SU-DHL-6 (cell line): ENCODE results near the gene PABPC5.

ENCODE experiments used
- H2AFZ ChIP-seq: fragments of 200-600 bp; sonication (generic); 2 replicates; pipeline ENCODE4 v1.6.1; 2014; ENCODE audit warnings: low read depth, mild to moderate bottlenecking, moderate library complexity, mixed read lengths, antibody characterized with exemption, low read length; ENCODE audit not compliant: severe bottlenecking
- H3F3A ChIP-seq: fragments of 200-600 bp; shearing (Covaris generic); 2 replicates; pipeline ENCODE4 v1.6.0; 2016; ENCODE audit warnings: antibody characterized with exemption, mild to moderate bottlenecking; ENCODE audit not compliant: insufficient read depth
- H3K27ac ChIP-seq: fragments of 200-600 bp; sonication (generic); 2 replicates; pipeline ENCODE4 v1.5.1; 2016; ENCODE audit warnings: low read depth, mild to moderate bottlenecking, low read length, moderate library complexity, mixed read lengths
- H3K27me3 ChIP-seq: fragments of 200-600 bp; sonication (generic), shearing (Covaris generic); 2 replicates; pipeline ENCODE4 v1.6.0; 2014; ENCODE audit warnings: mild to moderate bottlenecking, low read length
- H3K36me3 ChIP-seq: fragments of 200-600 bp; sonication (generic); 2 replicates; pipeline ENCODE4 v1.6.1; 2014; ENCODE audit warnings: mild to moderate bottlenecking, low read length, mixed read lengths
- H3K4me2 ChIP-seq: fragments of 300-600, 200-600 bp; shearing (Covaris generic), sonication (generic); 2 replicates; pipeline ENCODE4 v1.6.0; 2014; ENCODE audit warnings: low read length, low read depth, mild to moderate bottlenecking; ENCODE audit not compliant: poor library complexity, severe bottlenecking
- H3K4me3 ChIP-seq: fragments of 200-600 bp; sonication (generic); 2 replicates; pipeline ENCODE4 v1.5.1; 2014; ENCODE audit warnings: antibody characterized with exemption, low read length, mild to moderate bottlenecking, mixed read lengths; ENCODE audit not compliant: insufficient read depth, poor library complexity, severe bottlenecking
- H3K79me2 ChIP-seq: fragments of 200-600 bp; sonication (generic); 2 replicates; pipeline ENCODE4 v1.6.1; 2014; ENCODE audit warnings: mild to moderate bottlenecking, low read length, moderate library complexity; ENCODE audit not compliant: insufficient read depth
- H3K9ac ChIP-seq: fragments of 200-600 bp; sonication (generic); 2 replicates; pipeline ENCODE4 v1.7.0; 2014; ENCODE audit warnings: mild to moderate bottlenecking, low read length
- H3K9me2 ChIP-seq: fragments of 200-600 bp; sonication (generic); replicated peaks from 2 replicates; pipeline ENCODE4 v1.6.1; 2014; ENCODE audit warnings: low read length; ENCODE audit not compliant: insufficient read depth
- H3K9me3 ChIP-seq: fragments of 200-600 bp; sonication (generic); 2 replicates; pipeline ENCODE4 v1.6.1; 2014; ENCODE audit warnings: low read length, mixed read lengths; ENCODE audit not compliant: insufficient read depth
- H4K20me1 ChIP-seq: fragments of 200-600 bp; sonication (generic); 2 replicates; pipeline ENCODE4 v1.6.1; 2014; ENCODE audit warnings: low read depth, mild to moderate bottlenecking, antibody characterized with exemption, low read length, moderate library complexity, mixed read lengths
- EZH2phosphoT487 ChIP-seq: fragments of 200-600 bp; sonication (generic), shearing (Covaris generic); conservative IDR thresholded peaks from 2 replicates; pipeline ENCODE4 v1.6.1; 2018; ENCODE audit warnings: mild to moderate bottlenecking, antibody characterized with exemption, low read length, moderate library complexity, mixed read lengths
- TF ChIP-seq, protein P1 (sequence below): fragments of 200-600 bp; sonication (generic); IDR thresholded peaks from one replicate; pipeline ENCODE4 v1.5.1; 2017; ENCODE audit warnings: antibody characterized with exemption, mild to moderate bottlenecking, low read length, moderate library complexity; ENCODE audit not compliant: insufficient read depth, poor library complexity, severe bottlenecking

PABPC5 gene

DNA sequence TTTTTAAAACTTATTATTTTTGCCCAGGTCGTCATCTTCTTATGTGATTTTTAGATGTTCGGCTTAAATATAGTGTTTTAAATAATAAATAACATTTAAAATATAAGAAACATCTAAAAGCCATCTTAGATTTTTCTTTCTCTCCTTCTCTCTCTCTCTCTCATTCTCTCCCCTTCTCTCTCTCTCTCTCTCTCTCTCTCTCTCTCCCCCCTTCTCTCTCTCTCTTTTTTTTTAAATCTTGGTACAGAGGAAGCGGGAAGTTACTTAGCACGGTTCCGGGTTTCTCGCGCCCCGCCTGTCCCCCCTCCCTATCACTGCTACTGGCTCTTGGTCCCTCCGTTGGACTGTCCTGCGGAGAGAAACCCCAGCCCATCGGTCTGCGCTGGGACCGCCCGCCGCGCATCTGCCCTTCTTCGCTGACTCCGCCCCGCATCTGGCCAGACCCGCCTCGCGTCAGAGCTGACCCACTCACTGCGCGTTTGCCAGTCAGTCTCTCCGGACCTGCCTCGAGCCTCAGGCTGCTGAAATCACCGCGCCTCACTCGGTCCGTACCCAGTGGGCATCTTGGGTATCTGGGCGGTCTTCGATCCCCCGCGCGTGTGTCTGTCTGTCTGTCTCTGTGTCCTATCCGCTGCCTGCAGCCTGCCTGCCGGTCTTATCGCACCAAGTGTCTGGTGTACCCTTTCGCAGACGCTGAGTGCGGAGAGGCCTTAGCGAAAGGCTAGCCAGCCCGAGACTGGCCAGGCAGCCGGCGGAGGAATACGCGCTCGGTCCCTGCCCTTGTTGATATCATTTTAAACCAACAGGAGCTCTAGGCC lies at the start of gene PABPC5:
PABPC5 (plus strand) TSS at position 489 of the 818 bp plus-strand sequence. CDS start 739 bp downstream, outside the sequence.
- Histone ChIP-seq H3K4me2 (no peak within 1 kb of the TSS), H3K4me3 (no peak within 1 kb of the TSS), H4K20me1 (no peaks in the 10 kb centered on the region), H3K36me3 (no peaks in the 10 kb centered on the region), H3K9ac (no peak within 1 kb of the TSS), H3K79me2 (no peaks in the 10 kb centered on the region), H2AFZ (no peak within 1 kb of the TSS), H3K27me3 (no peaks in the 10 kb centered on the region), H3K9me2 (no peaks in the 10 kb centered on the region), H3K27ac (no peak within 1 kb of the TSS), H3K9me3 (no peaks in the 10 kb centered on the region), H3F3A (no peaks in the 10 kb centered on the region)
- TF ChIP-seq, protein P1, sequence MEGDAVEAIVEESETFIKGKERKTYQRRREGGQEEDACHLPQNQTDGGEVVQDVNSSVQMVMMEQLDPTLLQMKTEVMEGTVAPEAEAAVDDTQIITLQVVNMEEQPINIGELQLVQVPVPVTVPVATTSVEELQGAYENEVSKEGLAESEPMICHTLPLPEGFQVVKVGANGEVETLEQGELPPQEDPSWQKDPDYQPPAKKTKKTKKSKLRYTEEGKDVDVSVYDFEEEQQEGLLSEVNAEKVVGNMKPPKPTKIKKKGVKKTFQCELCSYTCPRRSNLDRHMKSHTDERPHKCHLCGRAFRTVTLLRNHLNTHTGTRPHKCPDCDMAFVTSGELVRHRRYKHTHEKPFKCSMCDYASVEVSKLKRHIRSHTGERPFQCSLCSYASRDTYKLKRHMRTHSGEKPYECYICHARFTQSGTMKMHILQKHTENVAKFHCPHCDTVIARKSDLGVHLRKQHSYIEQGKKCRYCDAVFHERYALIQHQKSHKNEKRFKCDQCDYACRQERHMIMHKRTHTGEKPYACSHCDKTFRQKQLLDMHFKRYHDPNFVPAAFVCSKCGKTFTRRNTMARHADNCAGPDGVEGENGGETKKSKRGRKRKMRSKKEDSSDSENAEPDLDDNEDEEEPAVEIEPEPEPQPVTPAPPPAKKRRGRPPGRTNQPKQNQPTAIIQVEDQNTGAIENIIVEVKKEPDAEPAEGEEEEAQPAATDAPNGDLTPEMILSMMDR: no peak
- no peak for TF ChIP-seq EZH2phosphoT487

DNA sequence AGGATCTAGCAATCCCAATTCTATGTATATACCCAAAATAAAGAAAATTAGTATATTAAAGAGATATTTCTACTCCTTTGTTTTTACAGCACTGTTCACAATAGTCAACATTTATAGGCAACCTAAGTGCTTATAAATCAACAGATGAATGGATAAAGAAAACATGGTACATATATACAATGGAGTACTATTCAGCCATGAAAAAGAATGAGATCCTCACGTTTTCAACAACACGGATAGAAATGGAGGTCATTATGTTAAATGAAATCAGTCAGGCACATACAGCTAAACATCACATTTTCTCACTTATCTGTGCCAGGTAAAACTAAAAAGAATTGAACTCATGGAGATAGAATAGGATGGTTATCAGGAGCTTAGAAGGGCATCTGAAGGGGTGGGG lies 45.6 kb upstream of the PABPC5 start:
- H3K4me2 ChIP-seq: no peak overlapping the region
- no peaks in the 10 kb centered on the region for H3K9me2 ChIP-seq
- TF ChIP-seq, protein P1: no peak
- TF ChIP-seq EZH2phosphoT487: no peak
- H3K79me2 ChIP-seq: no peaks in the 10 kb centered on the region
- H2AFZ ChIP-seq: no peak overlapping the region
- H3F3A ChIP-seq: no peaks in the 10 kb centered on the region
- H3K36me3 ChIP-seq: no peaks in the 10 kb centered on the region
- no peak overlapping the region for H3K4me3 ChIP-seq
- H3K27ac ChIP-seq: no peak overlapping the region
- no peaks in the 10 kb centered on the region for H3K9me3 ChIP-seq
- no peaks in the 10 kb centered on the region for H4K20me1 ChIP-seq
- no peaks in the 10 kb centered on the region for H3K27me3 ChIP-seq
- H3K9ac ChIP-seq: no peak overlapping the region

DNA sequence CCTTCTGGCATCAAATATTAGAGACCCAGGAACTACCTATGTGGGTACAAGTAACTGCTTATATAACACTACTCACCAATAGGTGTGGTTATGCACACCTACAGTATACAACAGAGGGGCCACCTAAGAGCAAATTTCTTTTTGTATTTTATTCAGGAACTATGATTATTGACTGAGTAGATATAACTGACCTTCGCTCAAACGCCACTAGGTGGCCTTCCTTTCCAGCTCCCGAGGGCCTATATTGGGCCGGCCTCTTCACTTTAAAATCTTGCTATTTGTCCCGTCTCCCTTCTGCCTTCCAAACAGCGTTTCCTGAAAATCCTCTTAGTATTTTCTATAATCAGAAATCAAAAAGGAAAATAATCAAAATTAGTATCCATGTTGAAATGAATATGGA lies 19.9 kb upstream of the PABPC5 start:
- Histone ChIP-seq H3K27me3 (no peaks in the 10 kb centered on the region), H3K4me2 (no peak overlapping the region), H2AFZ (no peak overlapping the region), H3K27ac (no peak overlapping the region), H3K36me3 (no peaks in the 10 kb centered on the region), H3K9me2 (no peaks in the 10 kb centered on the region), H3K4me3 (no peak overlapping the region), H4K20me1 (no peaks in the 10 kb centered on the region), H3K9ac (no peak overlapping the region), H3K9me3 (no peaks in the 10 kb centered on the region), H3K79me2 (no peaks in the 10 kb centered on the region), H3F3A (no peaks in the 10 kb centered on the region)
- no peak for TF ChIP-seq EZH2phosphoT487
- TF ChIP-seq, protein P1: no peak
